Stimulated activated CD4-positive, alpha-beta T cell treated with anti-CD3 and anti-CD28 coated beads, Interleukin-4, amount 100 ng/mL, for 48 hours (primary cell): ENCODE data around the gene CPNE2.

Experiments used
- DNase-seq, 2 donors: peaks; one replicate each; pipeline ENCODE4 v3.0.0-alpha.2; 2020; ENCODE audit warnings: low read depth in 2 of 2

Gene CPNE2

DNA sequence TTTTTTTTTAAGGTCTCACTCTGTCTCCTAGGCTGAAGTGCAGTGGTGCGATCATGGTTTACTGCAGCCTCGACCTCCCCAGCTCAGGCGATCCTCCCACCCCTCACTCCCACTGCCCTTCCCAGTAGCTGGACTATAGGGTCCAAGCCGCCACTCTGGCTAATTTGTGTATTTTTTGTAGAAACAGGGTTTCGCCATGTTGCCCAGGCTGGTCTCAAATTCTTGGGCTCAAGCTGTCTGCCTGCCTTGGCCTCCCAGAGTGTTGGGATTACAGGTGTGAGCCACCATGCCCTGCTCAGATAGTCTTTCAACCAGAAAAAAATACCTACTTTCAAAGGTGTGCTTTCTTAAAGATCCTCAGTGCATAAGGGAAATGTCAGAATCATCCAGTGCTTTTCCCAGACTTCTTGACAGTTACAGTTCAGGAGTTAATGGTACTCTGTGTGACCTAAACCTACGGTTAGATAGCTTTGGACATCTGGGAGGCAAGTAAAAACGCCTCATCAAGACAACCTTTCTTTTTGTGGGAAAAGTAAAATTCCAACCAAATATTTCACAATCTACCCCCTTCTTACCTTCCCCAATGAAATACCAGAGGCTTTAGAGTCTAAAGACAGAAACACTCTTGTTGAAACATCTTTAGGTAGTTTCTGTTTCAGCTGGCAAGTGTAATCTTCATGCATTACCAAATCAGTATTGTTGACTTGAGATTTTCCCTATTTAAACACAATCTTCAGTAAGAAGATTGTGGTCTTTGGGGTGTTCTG lies 100.5 kb downstream of the CPNE2 start:
- DNase-seq, result no peak

GRCh38 chr16:57194512-57194911 lies 102.1 kb downstream of the CPNE2 start:
- DNase-seq, result no peak

DNA sequence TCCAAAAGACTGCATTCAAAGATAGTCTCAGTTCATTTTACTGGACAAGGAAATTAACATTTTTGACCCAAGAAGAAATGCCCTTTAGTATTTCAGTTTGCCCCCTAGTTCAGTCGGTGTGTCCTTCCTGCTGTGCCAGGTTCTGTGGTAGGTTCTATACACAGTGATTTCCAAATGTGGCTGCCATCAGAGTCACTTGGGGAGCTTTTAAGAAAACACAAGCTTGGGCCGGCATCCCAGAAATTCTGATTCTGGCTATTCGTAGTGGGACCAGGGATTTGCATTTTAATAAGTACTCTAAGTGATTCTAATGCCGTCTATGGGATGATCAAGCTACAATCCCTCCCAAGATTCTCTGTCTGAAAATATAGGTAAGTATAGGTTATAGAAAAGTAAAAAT lies 103.9 kb downstream of the CPNE2 start:
- DNase-seq, result no peak

DNA sequence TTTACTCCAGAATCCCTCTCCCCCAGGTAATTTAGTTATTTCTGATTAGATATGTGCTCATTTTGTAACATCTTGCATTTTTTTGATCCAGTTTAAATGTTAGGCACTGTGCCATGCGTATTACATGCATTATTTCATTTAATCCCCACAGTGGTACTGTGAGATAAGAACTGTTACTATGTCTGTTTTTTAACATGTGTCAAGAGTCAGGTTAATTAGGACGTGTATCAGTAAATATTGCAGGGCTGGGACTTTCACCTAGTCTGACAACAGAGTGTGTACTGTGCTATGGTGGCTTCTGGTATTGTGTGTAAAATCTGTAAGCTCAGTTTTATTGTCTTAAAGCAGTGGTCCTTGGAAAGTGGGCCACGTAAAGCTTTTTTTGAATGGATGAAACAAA lies 104.4 kb downstream of the CPNE2 start:
- DNase-seq, result no peak
